SK-N-SH treated with all-trans-retinoic acid at 6 μM for 48 hours (cell line): Measurements from ENCODE around the gene UNC80.

Experiments used
- ATAC-seq: fragments of 200-7000 bp; cut with Tn5 transposase; 3 replicates; pipeline ENCODE4 v1.9.1; 2020; ENCODE audit warnings: mild to moderate bottlenecking, moderate library complexity
- ARNTL ChIP-seq: fragments of 450-650 bp; formaldehyde crosslinking; IDR thresholded peaks from 2 replicates; pipeline ENCODE4 v1.5.0; 2020; ENCODE audit warnings: low read depth, mild to moderate bottlenecking, moderate library complexity, borderline replicate concordance
- BACH2 ChIP-seq: fragments of 250-450 bp; sonication (Bioruptor Pico); IDR thresholded peaks from 2 replicates; pipeline ENCODE4 v1.9.0; 2021; ENCODE audit warnings: mild to moderate bottlenecking, borderline replicate concordance
- CSDC2 ChIP-seq: fragments of 250-450 bp; sonication (Bioruptor Pico); IDR thresholded peaks from 2 replicates; pipeline ENCODE4 v1.5.0; 2020; ENCODE audit warnings: mild to moderate bottlenecking, moderate library complexity
- ESRRG ChIP-seq: fragments of 250-450 bp; sonication (Bioruptor Pico); IDR thresholded peaks from 2 replicates; pipeline ENCODE4 v1.6.1; 2021; ENCODE audit warnings: mild to moderate bottlenecking
- GLIS3 ChIP-seq: fragments of 250-450 bp; sonication (Bioruptor Pico); IDR thresholded peaks from 2 replicates; pipeline ENCODE4 v1.5.0; 2020; ENCODE audit warnings: mild to moderate bottlenecking, moderate library complexity
- OSR1 ChIP-seq: fragments of 250-450 bp; sonication (Bioruptor Pico); IDR thresholded peaks from 2 replicates; pipeline ENCODE4 v1.8.0; 2022; ENCODE audit warnings: moderate library complexity, mild to moderate bottlenecking, inconsistent platforms
- POU6F1 ChIP-seq: fragments of 250-450 bp; sonication (Bioruptor Pico); IDR thresholded peaks from 2 replicates; pipeline ENCODE4 v1.8.0; 2021; ENCODE audit warnings: low read depth, mild to moderate bottlenecking, moderate library complexity, borderline replicate concordance
- PPARA ChIP-seq: fragments of 250-450 bp; sonication (Bioruptor Pico); IDR thresholded peaks from 2 replicates; pipeline ENCODE4 v1.5.0; 2020; ENCODE audit warnings: mild to moderate bottlenecking, borderline replicate concordance
- RARB ChIP-seq: fragments of 250-450 bp; sonication (Bioruptor Pico); IDR thresholded peaks from 2 replicates; pipeline ENCODE4 v1.8.0; 2021; ENCODE audit warnings: mild to moderate bottlenecking, moderate library complexity
- SNAI2 ChIP-seq: fragments of 250-450 bp; sonication (Bioruptor Pico); IDR thresholded peaks from 2 replicates; pipeline ENCODE4 v1.5.0; 2020; ENCODE audit warnings: mild to moderate bottlenecking, moderate library complexity
- TCF4 ChIP-seq: fragments of 250-450 bp; sonication (Bioruptor Pico); IDR thresholded peaks from 2 replicates; pipeline ENCODE4 v1.8.0; 2021; ENCODE audit warnings: mild to moderate bottlenecking, moderate library complexity, borderline replicate concordance
- TOX ChIP-seq: fragments of 250-450 bp; sonication (Bioruptor Pico); IDR thresholded peaks from 2 replicates; pipeline ENCODE4 v1.8.0; 2021; ENCODE audit warnings: mild to moderate bottlenecking, moderate library complexity, borderline replicate concordance
- ZC3H10 ChIP-seq: fragments of 250-450 bp; sonication (Bioruptor Pico); IDR thresholded peaks from 2 replicates; pipeline ENCODE4 v1.5.1; 2021; ENCODE audit warnings: mild to moderate bottlenecking, moderate library complexity
- ZFP3 ChIP-seq: fragments of 250-450 bp; sonication (Bioruptor Pico); IDR thresholded peaks from 2 replicates; pipeline ENCODE4 v1.5.0; 2020; ENCODE audit warnings: mild to moderate bottlenecking, moderate library complexity
- ZNF565 ChIP-seq: fragments of 450-650 bp; formaldehyde crosslinking; conservative IDR thresholded peaks from 2 replicates; pipeline ENCODE4 v1.5.0; 2020; ENCODE audit warnings: low read depth, mild to moderate bottlenecking, moderate library complexity
- ZNF70 ChIP-seq: fragments of 450-650 bp; formaldehyde crosslinking; IDR thresholded peaks from 2 replicates; pipeline ENCODE4 v1.5.0; 2020; ENCODE audit warnings: mild to moderate bottlenecking, moderate library complexity
- ZNF8 ChIP-seq: fragments of 450-650 bp; formaldehyde crosslinking; IDR thresholded peaks from 2 replicates; pipeline ENCODE4 v1.5.0; 2020; ENCODE audit warnings: mild to moderate bottlenecking, moderate library complexity
- TF ChIP-seq, protein P1 (sequence below): fragments of 250-450 bp; sonication (Bioruptor Pico); IDR thresholded peaks from 2 replicates; pipeline ENCODE4 v1.5.1; 2020; ENCODE audit warnings: low read depth, mild to moderate bottlenecking, moderate library complexity
- TF ChIP-seq, protein P2 (sequence below): fragments of 250-450 bp; sonication (Bioruptor Pico); IDR thresholded peaks from 2 replicates; pipeline ENCODE4 v1.5.1; 2021; ENCODE audit warnings: mild to moderate bottlenecking, moderate library complexity
- TF ChIP-seq, protein P3 (sequence below): fragments of 250-450 bp; sonication (Bioruptor Pico); IDR thresholded peaks from 2 replicates; pipeline ENCODE4 v1.5.0; 2020; ENCODE audit warnings: mild to moderate bottlenecking, moderate library complexity

UNC80 gene

DNA sequence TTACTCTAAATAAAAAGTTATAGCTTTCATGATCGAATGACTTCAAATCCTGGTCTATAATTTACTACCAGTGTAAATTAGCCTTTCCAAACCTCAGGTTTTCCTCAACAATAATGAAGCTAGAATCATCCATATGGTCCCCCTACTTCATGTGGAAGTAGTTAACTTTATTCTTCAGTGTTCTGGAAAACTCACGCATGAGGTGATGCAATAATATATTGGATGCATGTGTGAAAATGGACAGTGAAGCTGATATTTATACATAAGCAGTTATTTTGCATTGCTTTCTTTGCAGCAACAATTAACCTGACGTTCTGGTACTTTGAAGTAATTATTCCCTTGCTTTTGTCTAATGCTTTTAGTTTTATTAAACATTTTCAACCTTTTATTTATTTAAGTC lies 18.6 kb upstream of the UNC80 start:
- TF ChIP-seq BACH2 (CRISPR knock-in tag): no peak
- no peak for TF ChIP-seq ZNF70 (CRISPR knock-in tag)
- TF ChIP-seq, protein P1, sequence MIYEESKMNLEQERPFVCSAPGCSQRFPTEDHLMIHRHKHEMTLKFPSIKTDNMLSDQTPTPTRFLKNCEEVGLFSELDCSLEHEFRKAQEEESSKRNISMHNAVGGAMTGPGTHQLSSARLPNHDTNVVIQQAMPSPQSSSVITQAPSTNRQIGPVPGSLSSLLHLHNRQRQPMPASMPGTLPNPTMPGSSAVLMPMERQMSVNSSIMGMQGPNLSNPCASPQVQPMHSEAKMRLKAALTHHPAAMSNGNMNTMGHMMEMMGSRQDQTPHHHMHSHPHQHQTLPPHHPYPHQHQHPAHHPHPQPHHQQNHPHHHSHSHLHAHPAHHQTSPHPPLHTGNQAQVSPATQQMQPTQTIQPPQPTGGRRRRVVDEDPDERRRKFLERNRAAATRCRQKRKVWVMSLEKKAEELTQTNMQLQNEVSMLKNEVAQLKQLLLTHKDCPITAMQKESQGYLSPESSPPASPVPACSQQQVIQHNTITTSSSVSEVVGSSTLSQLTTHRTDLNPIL (CRISPR knock-in tag): no peak
- TF ChIP-seq OSR1: no peak
- TF ChIP-seq, protein P2, sequence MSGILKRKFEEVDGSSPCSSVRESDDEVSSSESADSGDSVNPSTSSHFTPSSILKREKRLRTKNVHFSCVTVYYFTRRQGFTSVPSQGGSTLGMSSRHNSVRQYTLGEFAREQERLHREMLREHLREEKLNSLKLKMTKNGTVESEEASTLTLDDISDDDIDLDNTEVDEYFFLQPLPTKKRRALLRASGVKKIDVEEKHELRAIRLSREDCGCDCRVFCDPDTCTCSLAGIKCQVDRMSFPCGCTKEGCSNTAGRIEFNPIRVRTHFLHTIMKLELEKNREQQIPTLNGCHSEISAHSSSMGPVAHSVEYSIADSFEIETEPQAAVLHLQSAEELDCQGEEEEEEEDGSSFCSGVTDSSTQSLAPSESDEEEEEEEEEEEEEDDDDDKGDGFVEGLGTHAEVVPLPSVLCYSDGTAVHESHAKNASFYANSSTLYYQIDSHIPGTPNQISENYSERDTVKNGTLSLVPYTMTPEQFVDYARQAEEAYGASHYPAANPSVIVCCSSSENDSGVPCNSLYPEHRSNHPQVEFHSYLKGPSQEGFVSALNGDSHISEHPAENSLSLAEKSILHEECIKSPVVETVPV (CRISPR knock-in tag): no peak
- TF ChIP-seq, protein P3, sequence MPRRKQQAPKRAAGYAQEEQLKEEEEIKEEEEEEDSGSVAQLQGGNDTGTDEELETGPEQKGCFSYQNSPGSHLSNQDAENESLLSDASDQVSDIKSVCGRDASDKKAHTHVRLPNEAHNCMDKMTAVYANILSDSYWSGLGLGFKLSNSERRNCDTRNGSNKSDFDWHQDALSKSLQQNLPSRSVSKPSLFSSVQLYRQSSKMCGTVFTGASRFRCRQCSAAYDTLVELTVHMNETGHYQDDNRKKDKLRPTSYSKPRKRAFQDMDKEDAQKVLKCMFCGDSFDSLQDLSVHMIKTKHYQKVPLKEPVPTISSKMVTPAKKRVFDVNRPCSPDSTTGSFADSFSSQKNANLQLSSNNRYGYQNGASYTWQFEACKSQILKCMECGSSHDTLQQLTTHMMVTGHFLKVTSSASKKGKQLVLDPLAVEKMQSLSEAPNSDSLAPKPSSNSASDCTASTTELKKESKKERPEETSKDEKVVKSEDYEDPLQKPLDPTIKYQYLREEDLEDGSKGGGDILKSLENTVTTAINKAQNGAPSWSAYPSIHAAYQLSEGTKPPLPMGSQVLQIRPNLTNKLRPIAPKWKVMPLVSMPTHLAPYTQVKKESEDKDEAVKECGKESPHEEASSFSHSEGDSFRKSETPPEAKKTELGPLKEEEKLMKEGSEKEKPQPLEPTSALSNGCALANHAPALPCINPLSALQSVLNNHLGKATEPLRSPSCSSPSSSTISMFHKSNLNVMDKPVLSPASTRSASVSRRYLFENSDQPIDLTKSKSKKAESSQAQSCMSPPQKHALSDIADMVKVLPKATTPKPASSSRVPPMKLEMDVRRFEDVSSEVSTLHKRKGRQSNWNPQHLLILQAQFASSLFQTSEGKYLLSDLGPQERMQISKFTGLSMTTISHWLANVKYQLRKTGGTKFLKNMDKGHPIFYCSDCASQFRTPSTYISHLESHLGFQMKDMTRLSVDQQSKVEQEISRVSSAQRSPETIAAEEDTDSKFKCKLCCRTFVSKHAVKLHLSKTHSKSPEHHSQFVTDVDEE (CRISPR knock-in tag): no peak
- no peak for TF ChIP-seq PPARA (CRISPR knock-in tag)
- no peak for TF ChIP-seq ESRRG (CRISPR knock-in tag)
- no peak for TF ChIP-seq ARNTL (CRISPR knock-in tag)
- TF ChIP-seq ZNF565 (CRISPR knock-in tag): no peak
- TF ChIP-seq TOX (CRISPR knock-in tag): no peak
- no peak for TF ChIP-seq CSDC2 (CRISPR knock-in tag)
- TF ChIP-seq ZC3H10 (CRISPR knock-in tag): no peak
- TF ChIP-seq POU6F1 (CRISPR knock-in tag): no peak
- no peak for TF ChIP-seq ZNF8
- no peak for TF ChIP-seq SNAI2 (CRISPR knock-in tag)
- TF ChIP-seq ZFP3: no peak
- TF ChIP-seq GLIS3: no peak
- no peak for ATAC-seq

DNA sequence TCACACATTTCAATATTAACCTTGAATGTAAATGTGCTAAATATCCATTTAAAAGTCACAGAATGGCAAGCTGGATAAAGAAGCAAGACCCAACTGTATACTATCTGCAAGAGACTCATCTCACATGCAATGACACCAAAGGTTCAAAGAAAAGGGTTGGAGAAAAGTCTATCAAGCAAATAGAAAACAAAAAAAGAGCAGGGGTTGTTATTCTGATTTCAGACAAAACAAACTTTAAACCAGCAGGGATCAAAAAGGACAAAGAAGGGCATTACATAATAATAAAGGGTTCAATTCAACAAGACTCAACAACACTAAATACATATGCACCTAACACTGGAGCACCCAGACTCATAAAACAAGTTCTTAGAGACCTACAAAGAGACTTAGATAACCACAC lies 14.5 kb upstream of the UNC80 start:
- TF ChIP-seq ZNF565 (CRISPR knock-in tag) (no peak), RARB (no peak), ZNF70 (CRISPR knock-in tag) (no peak), ZFP3 (no peak), POU6F1 (CRISPR knock-in tag) (no peak), TCF4 (CRISPR knock-in tag) (no peak), BACH2 (CRISPR knock-in tag) (no peak)
- TF ChIP-seq, protein P3 (CRISPR knock-in tag): no peak
- TF ChIP-seq, protein P2 (CRISPR knock-in tag): no peak
- TF ChIP-seq, protein P1 (CRISPR knock-in tag): no peak
- no peak for ATAC-seq
